IMR-90 (cell line): ENCODE data around the gene OSBPL8. TPM values are rescaled to one million over a fixed set of nuclear protein-coding genes. Genes with fewer than 3 reads are reported as not detected.

Experiments
- ATAC-seq: fragments of 200-7000 bp; cut with Tn5 transposase; 2 replicates; pipeline ENCODE4 v1.9.1; 2020; ENCODE audit warnings: low read depth, mild to moderate bottlenecking, moderate library complexity
- BruUV-seq: library from RNA; stranded (reverse); fragments of 400-500 nt; replicated peaks from 2 replicates; lab custom pipeline; 2021; lab: Mats Ljungman, UMichigan
- CTCF ChIA-PET: fragments of 300-600 bp; formaldehyde crosslinking; extraction: SDS; loops from one replicate; lab custom pipeline; 2021; ENCODE audit warnings: antibody characterized with exemption; lab: Yijun Ruan, JAX
- POLR2A ChIA-PET: fragments of 300-600 bp; sonication (Branson Sonifier 250); formaldehyde crosslinking; loops from one replicate; lab custom pipeline; 2022; ENCODE audit warnings: antibody characterized with exemption; ENCODE audit not compliant: unreplicated experiment; lab: Charles Lee
- DNase-seq: peaks from one replicate; pipeline ENCODE4 v3.0.0; 2013
- H2AFZ ChIP-seq: replicated peaks from 2 replicates; pipeline ENCODE3; 2013; ENCODE audit warnings: low read length, mild to moderate bottlenecking; ENCODE audit not compliant: poor library complexity
- H2AK5ac ChIP-seq: 2 replicates; pipeline ENCODE4 v1.6.1; 2013; ENCODE audit warnings: low read depth, low read length, inconsistent platforms
- H2AK9ac ChIP-seq: replicated peaks from 2 replicates; pipeline ENCODE3; 2013; ENCODE audit warnings: mild to moderate bottlenecking, low read depth, low read length, moderate library complexity; ENCODE audit not compliant: poor library complexity
- H2BK120ac ChIP-seq: 2 replicates; pipeline ENCODE4 v1.6.1; 2013; ENCODE audit warnings: low read depth, low read length, inconsistent platforms
- H2BK15ac ChIP-seq: 3 replicates; pipeline ENCODE4 v1.6.1; 2013; ENCODE audit warnings: low read depth, low read length, inconsistent platforms
- H2BK20ac ChIP-seq: 2 replicates; pipeline ENCODE4 v1.6.1; 2013; ENCODE audit warnings: low read depth, mild to moderate bottlenecking, inconsistent platforms, low read length, moderate library complexity
- H2BK5ac ChIP-seq: 2 replicates; pipeline ENCODE4 v1.6.1; 2013; ENCODE audit warnings: mild to moderate bottlenecking, low read depth, low read length, inconsistent platforms; ENCODE audit not compliant: poor library complexity, severe bottlenecking
- H3K14ac ChIP-seq: replicated peaks from 2 replicates; pipeline ENCODE4 v1.6.1; 2013; ENCODE audit warnings: low read depth, low read length, inconsistent platforms
- H3K18ac ChIP-seq: 2 replicates; pipeline ENCODE4 v1.6.1; 2013; ENCODE audit warnings: low read depth, low read length, control low read depth
- H3K23ac ChIP-seq: 2 replicates; pipeline ENCODE4 v1.6.1; 2013; ENCODE audit warnings: low read depth, low read length, inconsistent platforms
- H3K27ac ChIP-seq: 2 replicates; pipeline ENCODE4 v1.5.1; 2013; ENCODE audit warnings: mild to moderate bottlenecking, control low read depth, low read length; ENCODE audit not compliant: insufficient read depth
- H3K27me3 ChIP-seq: 2 replicates; pipeline ENCODE4 v1.6.1; 2013; ENCODE audit warnings: low read length; ENCODE audit not compliant: control insufficient read depth, insufficient read depth
- H3K36me3 ChIP-seq: 2 replicates; pipeline ENCODE4 v1.6.1; 2013; ENCODE audit warnings: low read length, mixed read lengths; ENCODE audit not compliant: control insufficient read depth, insufficient read depth
- H3K4ac ChIP-seq: 2 replicates; pipeline ENCODE4 v1.6.1; 2013; ENCODE audit warnings: low read depth, low read length, inconsistent platforms
- H3K4me1 ChIP-seq: 2 replicates; pipeline ENCODE4 v1.6.1; 2013; ENCODE audit warnings: low read length, mixed read lengths; ENCODE audit not compliant: control insufficient read depth, insufficient read depth
- H3K4me2 ChIP-seq: 2 replicates; pipeline ENCODE4 v1.6.1; 2013; ENCODE audit warnings: low read depth, mild to moderate bottlenecking, control low read depth, low read length, moderate library complexity
- H3K4me3 ChIP-seq: 2 replicates; pipeline ENCODE4 v1.5.1; 2013; ENCODE audit warnings: low read depth, mild to moderate bottlenecking, control low read depth, low read length, moderate library complexity; ENCODE audit not compliant: insufficient read depth
- H3K56ac ChIP-seq: 2 replicates; pipeline ENCODE4 v1.6.1; 2013; ENCODE audit warnings: low read length, inconsistent platforms; ENCODE audit not compliant: insufficient read depth; ENCODE audit errors: extremely low read depth
- H3K79me1 ChIP-seq, 2 experiments: 2 replicates each; pipeline ENCODE4 v1.6.1; 2013; ENCODE audit warnings: low read length in 2 of 2, inconsistent platforms in 1 of 2, low read depth in 1 of 2
- H3K9ac ChIP-seq: 2 replicates; pipeline ENCODE4 v1.6.1; 2013; ENCODE audit warnings: low read depth, low read length, control low read depth
- H3K9me1 ChIP-seq: 2 replicates; pipeline ENCODE4 v1.6.1; 2013; ENCODE audit warnings: low read length, inconsistent platforms; ENCODE audit not compliant: insufficient read depth
- H3K9me3 ChIP-seq: 2 replicates; pipeline ENCODE4 v1.6.1; 2013; ENCODE audit warnings: low read length; ENCODE audit not compliant: control insufficient read depth, insufficient read depth
- H4K20me1 ChIP-seq: 2 replicates; pipeline ENCODE4 v1.6.1; 2013; ENCODE audit warnings: low read length, inconsistent platforms; ENCODE audit not compliant: insufficient read depth
- H4K5ac ChIP-seq: 2 replicates; pipeline ENCODE4 v1.6.1; 2013; ENCODE audit warnings: mild to moderate bottlenecking, low read depth, low read length, control low read depth
- H4K8ac ChIP-seq, 2 experiments: 2 replicates each; pipeline ENCODE4 v1.6.1; 2013; ENCODE audit warnings: low read depth in 2 of 2, low read length in 2 of 2, control low read depth in 1 of 2, inconsistent platforms in 1 of 2
- H4K91ac ChIP-seq: 2 replicates; pipeline ENCODE4 v1.6.1; 2013; ENCODE audit warnings: low read depth, low read length, inconsistent platforms; ENCODE audit not compliant: insufficient read depth
- MXI1 ChIP-seq: IDR thresholded peaks from 2 replicates; pipeline ENCODE4 v1.6.1; 2012; ENCODE audit warnings: low read depth, mild to moderate bottlenecking, low read length, moderate library complexity, borderline replicate concordance
- WGBS, 2 experiments: methylation state at CpG; one replicate each; pipeline versions ENCODE4 v1.1.5 to v1.1.7; 2013; ENCODE audit warnings: missing lambda C conversion rate in 2 of 2; ENCODE audit not compliant: insufficient read length in 1 of 2; ENCODE audit errors: extremely low coverage in 2 of 2; 5-methylcytosine and 5-hydroxymethylcytosine counted together
- dilution Hi-C: fragments of 300-500 bp; cut with HindIII; formaldehyde crosslinking; loops from one replicate; pipeline ENCODE4 v1.14.3; 2018; ENCODE audit warnings: low sequenced_read_pairs; ENCODE audit not compliant: unreplicated experiment
- in situ Hi-C: fragments of 300-500 bp; cut with MboI; formaldehyde crosslinking; loops from 3 replicates; pipeline ENCODE4 v1.14.3; 2019; ENCODE audit warnings: low sequenced_read_pairs, inconsistent platforms, mixed read lengths
- intact Hi-C: fragments of 100-400 bp; cut with micrococcal nuclease; formaldehyde crosslinking; loops from 2 replicates; pipeline ENCODE4 v1.10.0; 2022
- polyA plus RNA-seq, 3 experiments: library from polyadenylated mRNA; depleted of rRNA; stranded (reverse); fragments of >200 nt; gene quantifications; 2 replicates each; pipeline ENCODE4 v1.2.3, GENCODE V29; 2012; ENCODE audit warnings: low replicate concordance in 1 of 3
- total RNA-seq: library from RNA; depleted of rRNA; stranded (reverse); fragments of >200 nt; gene quantifications from 2 replicates; pipeline ENCODE4 v1.2.3, GENCODE V29; 2012

Gene OSBPL8
- total and polyA plus RNA-seq, 2 of the 4 experiments (the other 2 are of a cell fraction): 17.8 to 24.2 TPM

DNA sequence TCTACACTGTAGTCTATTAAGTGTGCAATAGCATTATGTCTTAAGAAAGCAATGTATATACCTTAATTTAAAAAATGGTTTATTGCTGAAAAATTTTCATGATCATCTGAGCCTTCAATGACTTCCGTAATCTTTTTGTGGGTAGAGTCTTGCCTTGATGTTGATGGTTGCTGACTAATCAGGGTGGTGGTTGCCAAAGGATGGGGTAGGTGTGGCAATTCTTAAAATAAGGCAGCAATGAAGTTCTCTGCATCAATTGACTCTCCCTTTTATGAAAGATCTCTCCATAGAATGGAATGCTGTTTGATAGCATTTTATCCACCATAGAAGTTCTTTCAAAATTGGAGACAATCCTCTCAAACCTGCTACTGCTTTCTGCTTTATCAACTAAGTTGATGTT is 252.5 kb downstream of the OSBPL8 start:
- no peak overlapping the region for H3K27ac ChIP-seq
- H3K4ac ChIP-seq: no peak overlapping the region
- no CpG with 5 or more reads among the region's 1 CpG for WGBS, 2 experiments
- no TSS peak for BruUV-seq
- H4K91ac ChIP-seq: no peak overlapping the region
- no peak overlapping the region for H4K8ac ChIP-seq
- no peaks in the 10 kb centered on the region for H3K79me1 ChIP-seq
- no peaks in the 10 kb centered on the region; the same call in 1 of the 2 replicates for H3K9me1 ChIP-seq
- no peaks in the 10 kb centered on the region for H4K20me1 ChIP-seq
- no peak overlapping the region for H2AFZ ChIP-seq
- no peak overlapping the region for H2AK9ac ChIP-seq
- dilution Hi-C loops: no loop called here
- no peak overlapping the region for H3K4me3 ChIP-seq
- no peak for TF ChIP-seq MXI1
- DNase-seq: no peak
- in situ Hi-C loops: no loop called here
- intact Hi-C loops: no loop called here
- H2BK5ac ChIP-seq: no peak overlapping the region
- H3K9ac ChIP-seq: no peak overlapping the region
- no peak overlapping the region for H2BK15ac ChIP-seq
- H3K14ac ChIP-seq: no peak overlapping the region
- no peak overlapping the region for H3K18ac ChIP-seq
- no peak overlapping the region for H2BK120ac ChIP-seq
- H3K27me3 ChIP-seq: no peaks in the 10 kb centered on the region
- no peak overlapping the region for H3K23ac ChIP-seq
- no peak overlapping the region for H2AK5ac ChIP-seq
- peaks cover 5% of the 10 kb centered on the region for H3K4me1 ChIP-seq
- POLR2A ChIA-PET: no interaction called here
- H4K5ac ChIP-seq: no peak overlapping the region
- CTCF ChIA-PET: no interaction called here
- H3K56ac ChIP-seq: no peak overlapping the region
- no peak overlapping the region for H3K4me2 ChIP-seq
- no peak for ATAC-seq
- H2BK20ac ChIP-seq: no peak overlapping the region
- no peaks in the 10 kb centered on the region for H3K36me3 ChIP-seq
- H3K9me3 ChIP-seq: no peaks in the 10 kb centered on the region
